ENCODE results near the gene ITFG1. TPM values are rescaled to one million over a fixed set of nuclear protein-coding genes. Genes with fewer than 3 reads are reported as not detected.

ITFG1 gene
- total RNA-seq, 1 donor: 58.6 TPM

DNA sequence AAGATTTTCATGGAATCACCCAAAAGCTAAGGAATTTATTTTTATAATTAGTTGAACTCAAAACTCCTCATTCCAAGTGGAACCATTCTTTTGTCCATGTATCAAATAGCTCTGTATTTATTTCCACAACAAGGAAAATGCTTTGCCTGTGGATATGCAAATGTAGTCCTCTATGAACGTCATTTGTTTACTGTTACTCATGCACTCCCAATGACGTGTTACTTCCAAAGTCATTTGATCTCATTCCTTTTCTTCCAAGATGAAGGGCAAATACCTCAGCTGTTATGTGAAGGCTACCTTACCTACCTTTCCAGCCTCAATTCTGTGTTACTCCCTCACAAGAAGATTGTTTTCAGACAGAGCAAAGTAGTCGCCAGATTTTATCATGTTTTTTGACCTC is 83.7 kb downstream of the ITFG1 start:
- TF ChIP-seq, protein P1, sequence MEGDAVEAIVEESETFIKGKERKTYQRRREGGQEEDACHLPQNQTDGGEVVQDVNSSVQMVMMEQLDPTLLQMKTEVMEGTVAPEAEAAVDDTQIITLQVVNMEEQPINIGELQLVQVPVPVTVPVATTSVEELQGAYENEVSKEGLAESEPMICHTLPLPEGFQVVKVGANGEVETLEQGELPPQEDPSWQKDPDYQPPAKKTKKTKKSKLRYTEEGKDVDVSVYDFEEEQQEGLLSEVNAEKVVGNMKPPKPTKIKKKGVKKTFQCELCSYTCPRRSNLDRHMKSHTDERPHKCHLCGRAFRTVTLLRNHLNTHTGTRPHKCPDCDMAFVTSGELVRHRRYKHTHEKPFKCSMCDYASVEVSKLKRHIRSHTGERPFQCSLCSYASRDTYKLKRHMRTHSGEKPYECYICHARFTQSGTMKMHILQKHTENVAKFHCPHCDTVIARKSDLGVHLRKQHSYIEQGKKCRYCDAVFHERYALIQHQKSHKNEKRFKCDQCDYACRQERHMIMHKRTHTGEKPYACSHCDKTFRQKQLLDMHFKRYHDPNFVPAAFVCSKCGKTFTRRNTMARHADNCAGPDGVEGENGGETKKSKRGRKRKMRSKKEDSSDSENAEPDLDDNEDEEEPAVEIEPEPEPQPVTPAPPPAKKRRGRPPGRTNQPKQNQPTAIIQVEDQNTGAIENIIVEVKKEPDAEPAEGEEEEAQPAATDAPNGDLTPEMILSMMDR (IDR thresholded peaks at IDR 0.05; ENCODE audit: extremely low read depth, low read depth, low read length): no peak
- H3K9me3 ChIP-seq (ENCODE audit: low read depth, low read length): no peaks in the 10 kb centered on the region
- H3K4me1 ChIP-seq (ENCODE audit: insufficient read depth, low read length): no peaks in the 10 kb centered on the region
- H3K4me2 ChIP-seq (ENCODE audit: insufficient read depth, low read length): no peak overlapping the region
- DNase-seq (ENCODE audit: insufficient read length, low spot score, missing footprints): no peak
- H4K20me1 ChIP-seq (ENCODE audit: insufficient read depth, low read length): no peaks in the 10 kb centered on the region
- H3K36me3 ChIP-seq (ENCODE audit: insufficient read depth, low read length): peaks cover 3% of the 10 kb centered on the region
- no peak overlapping the region for H3K27ac ChIP-seq (ENCODE audit: low read depth, low read length)
- no peak overlapping the region for H3K4me3 ChIP-seq (ENCODE audit: insufficient read depth, low read length)
- H3K79me2 ChIP-seq (ENCODE audit: insufficient read depth, low read length): no peaks in the 10 kb centered on the region
- no peaks in the 10 kb centered on the region for H3K27me3 ChIP-seq (ENCODE audit: insufficient read depth, low read length)
- H2AFZ ChIP-seq (ENCODE audit: low read length): no peak overlapping the region

GRCh38 chr16:47375423-47375822 is 85.4 kb downstream of the ITFG1 start:
- H3K79me2 ChIP-seq (ENCODE audit: insufficient read depth, low read length): no peaks in the 10 kb centered on the region
- DNase-seq (ENCODE audit: insufficient read length, low spot score, missing footprints): no peak
- H3K36me3 ChIP-seq (ENCODE audit: insufficient read depth, low read length): peaks cover 3% of the 10 kb centered on the region
- no peaks in the 10 kb centered on the region for H4K20me1 ChIP-seq (ENCODE audit: insufficient read depth, low read length)
- no peak overlapping the region for H3K27ac ChIP-seq (ENCODE audit: low read depth, low read length)
- H3K27me3 ChIP-seq (ENCODE audit: insufficient read depth, low read length): no peaks in the 10 kb centered on the region
- no peak overlapping the region for H3K4me3 ChIP-seq (ENCODE audit: insufficient read depth, low read length)
- H3K4me1 ChIP-seq (ENCODE audit: insufficient read depth, low read length): no peaks in the 10 kb centered on the region
- no peaks in the 10 kb centered on the region for H3K9me3 ChIP-seq (ENCODE audit: low read depth, low read length)
- no peak overlapping the region for H2AFZ ChIP-seq (ENCODE audit: low read length)
- TF ChIP-seq, protein P1 (IDR thresholded peaks at IDR 0.05; ENCODE audit: extremely low read depth, low read depth, low read length): no peak
- no peak overlapping the region for H3K4me2 ChIP-seq (ENCODE audit: insufficient read depth, low read length)

GRCh38 chr16:47374629-47375028 is 86.2 kb downstream of the ITFG1 start:
- TF ChIP-seq, protein P1 (IDR thresholded peaks at IDR 0.05; ENCODE audit: extremely low read depth, low read depth, low read length): no peak
- Histone ChIP-seq H3K27me3 (ENCODE audit: insufficient read depth, low read length) (no peaks in the 10 kb centered on the region), H3K4me3 (ENCODE audit: insufficient read depth, low read length) (no peak overlapping the region), H2AFZ (ENCODE audit: low read length) (no peak overlapping the region), H3K4me2 (ENCODE audit: insufficient read depth, low read length) (no peak overlapping the region), H3K36me3 (ENCODE audit: insufficient read depth, low read length) (peaks cover 3% of the 10 kb centered on the region), H3K4me1 (ENCODE audit: insufficient read depth, low read length) (no peaks in the 10 kb centered on the region), H3K79me2 (ENCODE audit: insufficient read depth, low read length) (no peaks in the 10 kb centered on the region), H4K20me1 (ENCODE audit: insufficient read depth, low read length) (no peaks in the 10 kb centered on the region), H3K27ac (ENCODE audit: low read depth, low read length) (no peak overlapping the region), H3K9me3 (ENCODE audit: low read depth, low read length) (no peaks in the 10 kb centered on the region)
- DNase-seq (ENCODE audit: insufficient read length, low spot score, missing footprints): no peak

DNA sequence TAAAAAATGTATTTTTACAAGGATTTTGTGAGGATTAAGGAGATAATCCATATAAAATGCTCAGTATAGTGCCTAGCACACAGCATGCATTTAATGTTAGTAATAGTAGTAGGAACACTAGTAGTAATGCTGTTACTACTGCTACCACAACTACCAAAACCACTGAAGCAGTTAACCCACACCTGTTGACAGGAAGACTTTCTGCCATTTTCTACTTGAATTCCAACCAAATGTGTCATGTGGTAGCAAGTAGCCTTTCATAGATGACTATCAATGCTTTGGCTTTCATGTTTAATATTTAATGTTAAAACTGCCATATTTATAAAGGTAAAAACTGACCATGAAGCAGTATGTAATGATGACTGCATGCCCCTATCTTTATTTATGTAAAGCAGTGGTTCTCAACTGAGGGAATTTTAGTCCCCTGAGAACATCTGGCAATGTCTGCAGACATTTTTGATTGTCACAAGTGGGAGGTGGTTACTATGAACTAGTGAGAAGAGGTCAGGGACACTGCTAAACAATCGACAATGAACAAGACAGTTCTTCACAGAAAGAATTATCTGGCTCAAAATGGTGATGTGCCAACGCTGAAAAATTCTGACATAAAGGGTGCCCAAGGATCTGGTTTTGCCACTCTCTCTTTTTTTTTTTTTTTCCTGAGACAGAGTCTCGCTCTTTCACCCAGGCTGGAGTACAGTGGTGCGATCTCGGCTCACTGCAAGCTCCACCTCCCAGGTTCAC is 89.4 kb downstream of the ITFG1 start:
- Histone ChIP-seq H3K4me2 (ENCODE audit: insufficient read depth, low read length) (no peak overlapping the region), H3K4me3 (ENCODE audit: insufficient read depth, low read length) (no peak overlapping the region), H3K27ac (ENCODE audit: low read depth, low read length) (no peak overlapping the region), H3K36me3 (ENCODE audit: insufficient read depth, low read length) (peaks cover 3% of the 10 kb centered on the region), H4K20me1 (ENCODE audit: insufficient read depth, low read length) (no peaks in the 10 kb centered on the region), H3K27me3 (ENCODE audit: insufficient read depth, low read length) (no peaks in the 10 kb centered on the region), H3K4me1 (ENCODE audit: insufficient read depth, low read length) (no peaks in the 10 kb centered on the region), H3K79me2 (ENCODE audit: insufficient read depth, low read length) (no peaks in the 10 kb centered on the region), H3K9me3 (ENCODE audit: low read depth, low read length) (no peaks in the 10 kb centered on the region), H2AFZ (ENCODE audit: low read length) (no peak overlapping the region)
- TF ChIP-seq, protein P1 (IDR thresholded peaks at IDR 0.05; ENCODE audit: extremely low read depth, low read depth, low read length): no peak
- DNase-seq (ENCODE audit: insufficient read length, low spot score, missing footprints): no peak

Data from osteoblast (primary cell).